Activated CD4-positive, alpha-beta T cell treated with anti-CD3 and anti-CD28 coated beads for 1 hour (primary cell): ENCODE results near the gene RBMS3.

Experiments
- DNase-seq: peaks from one replicate; pipeline ENCODE4 v3.0.0-alpha.2; 2020

The RBMS3 gene

DNA sequence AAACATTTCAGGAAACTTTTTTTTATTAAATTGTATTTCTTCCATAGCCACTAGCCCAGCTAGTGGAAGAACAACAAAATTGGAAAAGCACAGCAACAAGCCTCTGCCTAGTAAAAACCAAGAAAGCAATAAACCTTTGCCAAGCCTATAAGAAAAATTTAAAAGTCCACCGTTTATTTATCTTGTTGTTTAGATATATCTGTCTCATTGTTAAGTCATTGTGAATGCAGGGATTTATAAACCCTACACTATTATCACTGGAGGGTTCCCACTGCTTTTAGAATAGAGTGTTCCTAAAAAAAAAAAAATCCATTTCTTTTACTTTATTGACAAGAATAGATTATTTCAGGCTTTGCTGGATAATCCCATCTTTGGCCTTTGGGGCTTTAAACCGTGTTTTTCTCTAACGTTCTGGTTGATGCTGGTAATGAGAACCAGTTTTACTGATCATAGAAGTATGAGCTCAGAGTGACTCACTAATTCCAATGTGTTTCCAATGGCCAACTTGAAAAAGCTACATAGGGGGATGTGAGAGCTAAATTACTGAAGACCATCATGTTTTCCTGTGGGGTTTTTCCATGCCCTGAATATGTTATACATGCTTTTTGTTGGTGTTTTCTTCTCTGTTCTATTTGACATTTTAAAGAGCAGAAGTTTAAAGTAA is 634.1 kb downstream of the RBMS3 start:
- DNase-seq: no peak

DNA sequence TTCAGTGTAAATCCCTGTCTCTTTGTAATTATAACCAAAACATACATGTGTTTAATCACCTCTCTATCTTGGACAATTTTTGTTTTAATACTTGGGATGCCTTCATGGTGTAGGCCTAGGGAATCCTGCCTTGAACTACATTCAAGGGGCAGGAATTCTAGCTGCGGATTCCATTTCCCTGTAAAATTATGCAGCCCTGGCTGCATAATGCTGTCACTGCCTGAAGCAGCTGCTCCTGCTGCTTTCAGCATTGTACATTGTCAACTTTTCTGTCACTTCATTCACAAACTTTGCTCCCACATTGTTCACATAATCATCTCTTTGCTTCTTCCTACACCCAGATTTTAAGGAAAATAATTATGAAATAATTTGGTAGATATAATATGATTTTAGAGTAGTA is 638.7 kb downstream of the RBMS3 start:
- no peak for DNase-seq

GRCh38 chr3:29922992-29923746 is 642.3 kb downstream of the RBMS3 start:
- no peak for DNase-seq

DNA sequence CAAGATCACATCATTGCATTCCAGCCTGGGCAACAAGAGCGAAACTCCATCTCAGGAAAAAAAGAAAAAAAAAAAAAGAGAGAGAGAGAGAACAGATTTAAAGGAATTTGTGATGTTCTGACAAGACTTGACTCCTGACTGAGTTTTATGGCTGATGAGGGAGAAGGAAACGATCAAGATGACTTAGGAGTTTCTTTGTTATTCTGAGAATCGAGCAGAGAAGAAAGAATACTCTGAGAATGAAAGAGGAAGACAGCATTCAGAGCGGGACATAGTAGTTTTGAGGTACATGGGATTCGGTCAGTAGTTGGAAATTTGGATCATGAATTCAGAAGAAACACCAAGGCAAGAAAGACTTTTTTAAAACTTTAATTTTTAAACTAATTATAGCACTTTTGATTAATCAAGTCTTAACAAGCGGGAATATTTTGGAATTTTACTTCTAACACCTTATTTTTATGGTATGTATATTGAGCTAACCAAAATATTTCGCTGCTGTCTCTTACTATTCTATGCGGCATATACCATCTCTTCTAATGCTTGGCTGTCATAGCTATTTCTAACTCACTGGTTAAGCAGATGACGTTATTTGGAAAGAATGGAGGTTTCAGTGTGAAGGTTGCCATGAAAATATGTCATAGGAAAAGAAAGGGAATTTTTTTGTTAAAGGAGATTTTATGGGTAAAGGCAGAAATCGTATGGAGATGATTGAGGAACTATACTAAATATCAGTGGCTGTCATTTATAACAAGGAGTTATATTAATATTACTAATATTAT is 644.1 kb downstream of the RBMS3 start:
- no peak for DNase-seq

GRCh38 chr3:29926378-29926777 is 645.5 kb downstream of the RBMS3 start:
- no peak for DNase-seq

GRCh38 chr3:29932696-29933325 is 651.9 kb downstream of the RBMS3 start:
- DNase-seq: no peak

- DNase-seq: no peak
Observed at GRCh38 chr3:29933802-29934490, 653.1 kb downstream of the RBMS3 start.

DNA sequence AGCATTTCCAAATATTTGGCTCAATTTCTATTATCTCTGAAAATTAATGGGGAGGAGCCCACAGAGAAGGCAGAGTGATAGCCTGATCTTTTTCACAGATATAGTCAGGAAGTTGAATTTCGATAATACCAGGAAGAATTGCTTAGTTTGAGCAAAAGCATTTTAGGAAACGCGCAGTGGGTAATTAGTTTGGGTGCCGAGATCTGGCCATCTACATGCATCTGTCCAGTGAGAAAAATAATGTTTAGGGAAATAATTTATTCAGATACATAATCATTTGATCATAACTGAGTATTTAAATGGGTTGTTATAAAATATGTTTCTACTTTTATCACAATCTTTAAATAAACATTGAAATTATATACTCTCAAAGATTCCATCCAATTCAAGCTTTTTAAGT is 653.9 kb downstream of the RBMS3 start:
- DNase-seq: no peak

GRCh38 chr3:29936054-29936453 is 655.2 kb downstream of the RBMS3 start:
- DNase-seq: no peak

DNA sequence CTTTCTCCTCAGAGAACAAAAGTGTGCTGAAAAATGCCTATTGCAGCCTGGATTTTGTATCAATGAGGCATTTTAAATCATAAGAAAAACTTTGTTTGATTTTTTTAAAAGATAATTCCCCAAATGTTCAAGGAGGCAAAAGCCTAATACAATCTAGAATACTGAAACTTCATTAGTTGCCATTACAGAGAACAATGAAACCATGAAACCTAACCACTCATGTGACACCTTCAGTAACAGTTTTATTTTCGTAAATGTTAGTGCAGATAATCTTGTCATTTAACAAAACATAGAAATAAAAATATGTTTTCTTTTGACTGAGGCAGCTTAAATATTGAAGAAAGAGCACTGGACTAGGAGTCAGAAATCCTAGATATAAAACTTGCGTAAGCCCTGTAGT is 655.9 kb downstream of the RBMS3 start:
- DNase-seq: no peak

- DNase-seq: no peak
Observed at GRCh38 chr3:29937185-29937584, 656.3 kb downstream of the RBMS3 start.

DNA sequence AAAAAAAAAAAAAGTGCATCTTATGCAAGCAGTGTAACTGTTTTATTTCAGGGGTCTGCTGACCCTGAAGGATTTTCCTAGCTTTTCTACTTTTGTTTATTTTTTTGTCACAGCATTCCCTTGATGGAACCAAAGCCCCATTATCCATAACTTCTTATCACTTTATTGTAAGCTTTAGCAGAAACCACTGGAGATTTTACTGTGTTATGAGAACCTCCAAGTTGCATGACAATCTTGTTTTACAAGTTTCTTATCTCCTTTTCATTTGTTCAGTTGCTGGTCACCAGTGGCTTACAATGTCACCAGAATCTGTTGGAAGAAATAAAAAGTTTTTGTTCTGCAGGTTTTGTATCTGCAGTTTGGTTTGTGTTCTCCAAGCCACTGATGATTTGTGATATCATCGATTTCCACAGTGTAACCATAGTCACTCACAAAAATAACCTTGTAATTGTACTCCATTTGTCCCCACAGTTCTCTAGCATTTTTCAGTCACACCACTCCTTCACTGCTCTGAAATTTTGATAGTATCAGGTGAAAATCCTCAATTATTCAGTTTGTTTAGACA is 660.0 kb downstream of the RBMS3 start:
- DNase-seq: no peak

DNA sequence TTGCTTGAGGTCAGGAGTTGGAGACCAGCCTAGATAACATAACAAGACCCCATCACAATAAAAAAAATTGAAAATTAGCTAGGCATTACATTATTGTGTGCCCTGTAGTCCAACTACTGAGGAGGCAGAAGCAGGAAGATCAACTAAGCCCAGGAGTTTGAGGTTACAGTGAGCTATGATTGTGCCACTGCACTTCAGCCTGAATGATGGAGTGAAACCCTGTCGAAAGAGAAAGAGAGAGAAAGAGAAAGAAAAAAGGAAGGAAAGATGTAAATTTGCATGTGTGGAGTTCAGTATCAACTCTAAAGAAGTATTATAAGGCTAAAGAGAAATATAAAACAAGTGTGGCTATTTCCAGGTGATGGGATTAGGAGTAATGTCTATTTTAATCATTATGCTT is 661.4 kb downstream of the RBMS3 start:
- no peak for DNase-seq

DNA sequence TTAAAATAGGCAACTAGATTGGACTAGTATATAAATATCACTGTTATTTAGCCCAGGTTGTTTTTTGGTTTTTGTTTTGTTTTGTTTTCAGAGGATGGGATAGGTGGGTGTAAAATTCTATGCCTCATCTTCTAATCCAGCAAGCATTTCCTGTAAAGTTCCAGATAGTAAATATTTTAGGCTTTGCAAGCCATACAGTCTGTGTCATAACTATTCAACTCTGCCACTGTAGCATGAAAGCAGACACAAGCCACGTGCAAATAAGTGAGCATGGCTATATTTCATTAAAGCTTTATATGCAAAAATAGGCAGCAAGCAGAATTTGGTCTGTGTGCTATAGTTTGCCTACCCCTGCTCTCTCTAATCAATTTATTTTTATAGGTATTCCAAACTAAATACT is 668.3 kb downstream of the RBMS3 start:
- DNase-seq: no peak

GRCh38 chr3:29949940-29950616 is 669.2 kb downstream of the RBMS3 start:
- no peak for DNase-seq

- no peak for DNase-seq
Observed at GRCh38 chr3:29952431-29952830, 671.6 kb downstream of the RBMS3 start.

DNA sequence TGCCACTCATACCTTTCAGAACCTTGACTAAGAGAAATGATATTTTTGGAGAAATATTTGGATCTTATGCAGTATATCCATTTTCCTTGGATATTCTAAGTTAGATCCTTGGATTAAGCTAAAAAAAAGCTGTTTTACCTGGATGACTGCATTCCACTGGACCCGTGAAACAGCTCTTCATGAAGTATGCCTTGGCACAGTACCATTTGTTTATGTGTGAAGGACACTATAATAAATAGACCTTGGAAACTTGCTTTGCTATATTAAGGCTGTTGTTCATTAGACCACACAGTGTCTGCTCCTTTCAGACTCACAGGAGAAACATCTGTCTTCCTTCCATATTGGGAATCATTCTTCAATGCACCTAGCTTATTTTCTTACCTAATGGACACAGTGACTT is 674.5 kb downstream of the RBMS3 start:
- DNase-seq: no peak

DNA sequence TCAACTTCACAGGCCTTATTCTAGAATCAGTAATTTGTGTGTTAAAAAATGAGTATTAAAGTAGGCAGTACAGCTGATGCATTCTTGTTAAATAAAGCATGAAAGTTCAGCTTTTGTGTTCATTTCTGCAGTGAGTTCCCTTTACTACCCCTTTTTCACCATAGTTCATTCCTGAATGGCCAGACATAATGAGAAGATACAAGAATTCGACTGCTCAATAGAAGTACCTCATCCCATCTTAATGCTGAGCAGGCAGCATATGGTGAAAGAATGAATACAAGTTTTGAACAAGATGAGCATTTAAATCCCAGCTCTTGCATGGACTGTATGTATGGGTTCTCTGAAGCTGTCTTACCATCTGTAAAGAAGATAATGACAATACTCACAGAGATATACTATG is 677.9 kb downstream of the RBMS3 start:
- no peak for DNase-seq

DNA sequence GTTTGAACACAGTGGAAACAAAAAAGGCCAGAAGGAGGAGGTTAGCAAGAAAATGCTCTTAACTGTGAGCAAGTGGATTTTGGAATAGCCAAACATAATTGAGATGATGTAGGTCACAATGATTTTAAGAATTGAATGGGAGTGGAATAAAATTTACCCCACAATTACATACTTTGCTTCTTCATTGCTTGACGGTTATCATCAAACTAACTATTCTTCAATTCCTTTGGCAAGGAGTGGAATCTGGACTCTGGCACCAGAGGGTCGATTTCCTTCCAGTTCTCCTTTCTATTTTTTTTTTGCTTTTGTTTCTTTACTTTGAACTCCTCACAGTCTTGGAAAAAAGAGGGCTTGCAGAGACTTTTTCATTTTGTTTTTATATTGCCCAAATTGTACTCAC is 691.0 kb downstream of the RBMS3 start:
- no peak for DNase-seq

GRCh38 chr3:29972320-29972993 is 691.6 kb downstream of the RBMS3 start:
- no peak for DNase-seq

GRCh38 chr3:29973763-29974162 is 692.9 kb downstream of the RBMS3 start:
- no peak for DNase-seq
